Measurements from ENCODE around the gene PPM1E.

- TF ChIP-seq, protein P1, sequence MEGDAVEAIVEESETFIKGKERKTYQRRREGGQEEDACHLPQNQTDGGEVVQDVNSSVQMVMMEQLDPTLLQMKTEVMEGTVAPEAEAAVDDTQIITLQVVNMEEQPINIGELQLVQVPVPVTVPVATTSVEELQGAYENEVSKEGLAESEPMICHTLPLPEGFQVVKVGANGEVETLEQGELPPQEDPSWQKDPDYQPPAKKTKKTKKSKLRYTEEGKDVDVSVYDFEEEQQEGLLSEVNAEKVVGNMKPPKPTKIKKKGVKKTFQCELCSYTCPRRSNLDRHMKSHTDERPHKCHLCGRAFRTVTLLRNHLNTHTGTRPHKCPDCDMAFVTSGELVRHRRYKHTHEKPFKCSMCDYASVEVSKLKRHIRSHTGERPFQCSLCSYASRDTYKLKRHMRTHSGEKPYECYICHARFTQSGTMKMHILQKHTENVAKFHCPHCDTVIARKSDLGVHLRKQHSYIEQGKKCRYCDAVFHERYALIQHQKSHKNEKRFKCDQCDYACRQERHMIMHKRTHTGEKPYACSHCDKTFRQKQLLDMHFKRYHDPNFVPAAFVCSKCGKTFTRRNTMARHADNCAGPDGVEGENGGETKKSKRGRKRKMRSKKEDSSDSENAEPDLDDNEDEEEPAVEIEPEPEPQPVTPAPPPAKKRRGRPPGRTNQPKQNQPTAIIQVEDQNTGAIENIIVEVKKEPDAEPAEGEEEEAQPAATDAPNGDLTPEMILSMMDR (IDR thresholded peaks at IDR 0.05) = no peak
- no peak for TF ChIP-seq POLR2A (IDR thresholded peaks at IDR 0.05)
These were observed 213.5 kb downstream of the PPM1E start for GRCh38 chr17:58969156-58969555.

Data from right lobe of liver (tissue), 4 donors.